Stimulated activated naive B cell treated with anti-CD40 and anti-IgM and Interleukin-4, amounts not matched to agents 10 μg/mL and 1 μg/mL and 100 μg/mL, for 72 hours (primary cell): ENCODE results near the gene FKRP.

Experiments used
- ATAC-seq, 2 donors: fragments of 150-1000 bp; cut with Tn5 transposase; replicated peaks; 2 replicates each; pipeline ENCODE4 v1.10.0; 2021; ENCODE audit warnings: moderate library complexity in 1 of 2
- DNase-seq: peaks from one replicate; pipeline ENCODE4 v3.0.0; 2021
- H3K27ac Mint-ChIP-seq: one replicate; pipeline ENCODE4 v1.8.0; 2022; ENCODE audit warnings: mild to moderate bottlenecking, mixed read lengths
- H3K27me3 Mint-ChIP-seq, 2 donors: one replicate each; pipeline ENCODE4 v1.8.0; 2022; ENCODE audit warnings: mixed read lengths in 2 of 2
- H3K36me3 Mint-ChIP-seq, 2 donors: one replicate each; pipeline ENCODE4 v1.8.0; 2022; ENCODE audit warnings: mixed read lengths in 2 of 2, mild to moderate bottlenecking in 1 of 2
- H3K4me1 Mint-ChIP-seq, 2 donors: one replicate each; pipeline ENCODE4 v1.8.0; 2022; ENCODE audit warnings: mixed read lengths in 2 of 2, mild to moderate bottlenecking in 1 of 2
- H3K4me3 Mint-ChIP-seq, 2 donors: one replicate each; pipeline ENCODE4 v1.8.0; 2022; ENCODE audit warnings: mild to moderate bottlenecking in 2 of 2, mixed read lengths in 2 of 2, moderate library complexity in 1 of 2
- H3K9me3 Mint-ChIP-seq, 2 donors: one replicate each; pipeline ENCODE4 v1.8.0; 2022; ENCODE audit warnings: mixed read lengths in 2 of 2, mild to moderate bottlenecking in 1 of 2

The FKRP gene

GRCh38 chr19:46732172-46732938 is 13.5 kb upstream of the FKRP start:
- ATAC-seq (no peak), DNase-seq (no peak)
- peaks cover 45 to 47% of the 10 kb centered on the region in 2 donors for H3K4me1 Mint-ChIP-seq
- no peaks in the 10 kb centered on the region for H3K9me3 Mint-ChIP-seq
- peaks cover 59% of the 10 kb centered on the region in 2 donors for H3K36me3 Mint-ChIP-seq
- no peaks in the 10 kb centered on the region for H3K27me3 Mint-ChIP-seq
- H3K4me3 Mint-ChIP-seq: peak overlapping the region; percentile 49 to 54
- peak overlapping the region; percentile 85 for H3K27ac Mint-ChIP-seq

GRCh38 chr19:46732966-46733689 is 12.7 kb upstream of the FKRP start:
- Mint-ChIP-seq H3K4me1 (peaks cover 44 to 47% of the 10 kb centered on the region in 2 donors), H3K27ac (no peak overlapping the region), H3K4me3 (no peak overlapping the region), H3K36me3 (peaks cover 62 to 63% of the 10 kb centered on the region in 2 donors), H3K9me3 (no peaks in the 10 kb centered on the region), H3K27me3 (no peaks in the 10 kb centered on the region)
- ATAC-seq (no peak), DNase-seq (no peak)

- no peak overlapping the region for H3K4me3 Mint-ChIP-seq
- DNase-seq (no peak), ATAC-seq (no peak)
- H3K27me3 Mint-ChIP-seq: no peaks in the 10 kb centered on the region
- H3K36me3 Mint-ChIP-seq: peaks cover 55 to 58% of the 10 kb centered on the region in 2 donors
- no peak overlapping the region for H3K27ac Mint-ChIP-seq
- H3K4me1 Mint-ChIP-seq: peaks cover 40% of the 10 kb centered on the region in 2 donors
- no peaks in the 10 kb centered on the region for H3K9me3 Mint-ChIP-seq
Measured at GRCh38 chr19:46733690-46734292, 12.1 kb upstream of the FKRP start.

- Mint-ChIP-seq H3K27me3 (no peaks in the 10 kb centered on the region), H3K27ac (no peak overlapping the region), H3K4me3 (no peak overlapping the region), H3K4me1 (peaks cover 21 to 31% of the 10 kb centered on the region in 2 donors), H3K9me3 (no peaks in the 10 kb centered on the region), H3K36me3 (peaks cover 38 to 52% of the 10 kb centered on the region in 2 donors)
- ATAC-seq: no peak
- no peak for DNase-seq
Measured at GRCh38 chr19:46736531-46737297, 9.1 kb upstream of the FKRP start.

GRCh38 chr19:46737298-46737654 is 8.6 kb upstream of the FKRP start:
- Mint-ChIP-seq H3K4me1 (peaks cover 21 to 30% of the 10 kb centered on the region in 2 donors), H3K36me3 (peaks cover 39 to 52% of the 10 kb centered on the region in 2 donors), H3K27me3 (no peaks in the 10 kb centered on the region), H3K9me3 (no peaks in the 10 kb centered on the region), H3K4me3 (no peak overlapping the region), H3K27ac (no peak overlapping the region)
- no peak for DNase-seq
- ATAC-seq: no peak

- Mint-ChIP-seq H3K4me1 (peaks cover 21 to 29% of the 10 kb centered on the region in 2 donors), H3K36me3 (peaks cover 35 to 50% of the 10 kb centered on the region in 2 donors), H3K4me3 (no peak overlapping the region), H3K27me3 (no peaks in the 10 kb centered on the region), H3K27ac (no peak overlapping the region), H3K9me3 (no peaks in the 10 kb centered on the region)
- no peak for ATAC-seq
- DNase-seq: no peak
Measured at GRCh38 chr19:46737761-46738171, 8.1 kb upstream of the FKRP start.

GRCh38 chr19:46739290-46739771 is 6.5 kb upstream of the FKRP start:
- H3K9me3 Mint-ChIP-seq: no peaks in the 10 kb centered on the region
- H3K36me3 Mint-ChIP-seq: peaks cover 25 to 41% of the 10 kb centered on the region in 2 donors
- H3K4me3 Mint-ChIP-seq: no peak overlapping the region
- H3K4me1 Mint-ChIP-seq: peaks cover 35 to 37% of the 10 kb centered on the region in 2 donors
- no peak for DNase-seq
- no peaks in the 10 kb centered on the region for H3K27me3 Mint-ChIP-seq
- H3K27ac Mint-ChIP-seq: peak overlapping the region; percentile 47
- no peak for ATAC-seq

- Mint-ChIP-seq H3K9me3 (no peaks in the 10 kb centered on the region), H3K27me3 (no peaks in the 10 kb centered on the region), H3K4me3 (no peak overlapping the region), H3K27ac (no peak overlapping the region), H3K4me1 (peaks cover 48 to 50% of the 10 kb centered on the region in 2 donors), H3K36me3 (peaks cover 24 to 49% of the 10 kb centered on the region in 2 donors)
- DNase-seq (no peak), ATAC-seq (no peak)
Measured at GRCh38 chr19:46741447-46741846, 4.4 kb upstream of the FKRP start.

GRCh38 chr19:46742926-46743480 is 2.9 kb upstream of the FKRP start:
- Mint-ChIP-seq H3K4me3 (no peak overlapping the region), H3K27ac (no peak overlapping the region), H3K9me3 (no peaks in the 10 kb centered on the region), H3K27me3 (no peaks in the 10 kb centered on the region), H3K36me3 (peaks cover 14 to 36% of the 10 kb centered on the region in 2 donors), H3K4me1 (peaks cover 57 to 62% of the 10 kb centered on the region in 2 donors)
- DNase-seq (no peak), ATAC-seq (no peak)

GRCh38 chr19:46744005-46744691 is 1.7 kb upstream of the FKRP start:
- no peaks in the 10 kb centered on the region for H3K27me3 Mint-ChIP-seq
- H3K27ac Mint-ChIP-seq: no peak overlapping the region
- H3K9me3 Mint-ChIP-seq: no peaks in the 10 kb centered on the region
- ATAC-seq (no peak), DNase-seq (no peak)
- peaks cover 18 to 41% of the 10 kb centered on the region in 2 donors for H3K36me3 Mint-ChIP-seq
- peak overlapping the region; percentile 88 to 97 for H3K4me3 Mint-ChIP-seq
- H3K4me1 Mint-ChIP-seq: peaks cover 62 to 71% of the 10 kb centered on the region in 2 donors

GRCh38 chr19:46745030-46745429 is 827 bp upstream of the FKRP start:
- H3K4me1 Mint-ChIP-seq: peaks cover 57 to 73% of the 10 kb centered on the region in 2 donors
- peak overlapping the region; percentile 97 for H3K27ac Mint-ChIP-seq
- no peaks in the 10 kb centered on the region for H3K27me3 Mint-ChIP-seq
- peaks cover 14 to 37% of the 10 kb centered on the region in 2 donors for H3K36me3 Mint-ChIP-seq
- H3K4me3 Mint-ChIP-seq: peak overlapping the region; percentile 88 to 97
- H3K9me3 Mint-ChIP-seq: no peaks in the 10 kb centered on the region
- DNase-seq (no peak), ATAC-seq (no peak)

GRCh38 chr19:46746281-46747057 is 612 bp downstream of the FKRP start, which contains the start of gene STRN4:
Gene STRN4, minus strand, starts transcription at chr19:46746450. Its CDS starts 20 bp downstream, at chr19:46746430.
- no peak for DNase-seq
- no peaks in the 10 kb centered on the region for H3K9me3 Mint-ChIP-seq
- peak within 1 kb of the TSS; percentile 97 for H3K27ac Mint-ChIP-seq
- peaks cover 55 to 75% of the 10 kb centered on the region in 2 donors for H3K4me1 Mint-ChIP-seq
- peaks cover 13 to 28% of the 10 kb centered on the region in 2 donors for H3K36me3 Mint-ChIP-seq
- H3K27me3 Mint-ChIP-seq: no peaks in the 10 kb centered on the region
- peak within 1 kb of the TSS; percentile 88 to 97 for H3K4me3 Mint-ChIP-seq
- ATAC-seq: peak; percentile 68 to 78
